ENCODE data around the gene TMEM132D.

TMEM132D gene

GRCh38 chr12:129136694-129137325, 767.0 kb downstream of the TMEM132D start:
- Histone ChIP-seq H3K9me3 (ENCODE audit: insufficient read depth, low read length) (no peaks in the 10 kb centered on the region), H2AFZ (ENCODE audit: low read depth, low read length, severe bottlenecking) (no peak overlapping the region), H3K9ac (ENCODE audit: low read length) (no peak overlapping the region), H3K4me2 (ENCODE audit: low read depth, low read length, poor library complexity, severe bottlenecking) (no peak overlapping the region), H3K79me2 (ENCODE audit: insufficient read depth, low read length) (no peaks in the 10 kb centered on the region), H3K4me3 (ENCODE audit: insufficient read depth, low read length, poor library complexity, severe bottlenecking) (no peak overlapping the region), H3K27me3 (ENCODE audit: low read length) (no peaks in the 10 kb centered on the region), H3K27ac (ENCODE audit: low read depth, low read length) (no peak overlapping the region), H4K20me1 (ENCODE audit: low read depth, low read length) (no peaks in the 10 kb centered on the region), H3K36me3 (ENCODE audit: low read length) (no peaks in the 10 kb centered on the region), H3K9me2 (replicated peaks; ENCODE audit: insufficient read depth, low read length) (no peaks in the 10 kb centered on the region), H3F3A (ENCODE audit: insufficient read depth) (no peaks in the 10 kb centered on the region)
- TF ChIP-seq EZH2phosphoT487 (conservative IDR thresholded peaks at IDR 0.05; ENCODE audit: low read length) = no peak
- no peak for TF ChIP-seq CTCF (IDR thresholded peaks at IDR 0.05; ENCODE audit: insufficient read depth, low read length, poor library complexity, severe bottlenecking)

DNA sequence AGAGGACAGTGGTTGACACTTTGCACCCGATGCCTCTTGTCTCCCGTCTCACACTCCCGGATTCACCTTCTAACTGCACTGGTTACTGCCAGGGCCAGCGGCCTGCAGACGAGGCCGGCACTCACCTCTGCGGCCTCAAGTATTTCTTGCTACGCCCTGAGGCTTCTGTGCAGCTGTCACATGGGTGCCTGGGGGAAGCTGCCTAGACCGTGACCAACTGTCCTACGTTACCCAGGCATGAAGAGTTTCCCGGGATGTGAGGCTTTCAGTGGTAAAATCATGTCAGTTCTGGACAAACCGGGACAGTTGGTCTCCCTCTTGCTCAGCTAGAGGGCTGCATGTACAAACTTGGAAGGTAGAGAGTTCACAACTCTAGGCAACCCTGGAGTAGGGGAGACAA, 776.1 kb downstream of the TMEM132D start:
- no peaks in the 10 kb centered on the region for H3K9me2 ChIP-seq (replicated peaks; ENCODE audit: insufficient read depth, low read length)
- H3K36me3 ChIP-seq (ENCODE audit: low read length) = no peaks in the 10 kb centered on the region
- H3F3A ChIP-seq (ENCODE audit: insufficient read depth) = no peaks in the 10 kb centered on the region
- no peak overlapping the region for H3K9ac ChIP-seq (ENCODE audit: low read length)
- no peaks in the 10 kb centered on the region for H3K79me2 ChIP-seq (ENCODE audit: insufficient read depth, low read length)
- TF ChIP-seq EZH2phosphoT487 (conservative IDR thresholded peaks at IDR 0.05; ENCODE audit: low read length) (no peak), CTCF (IDR thresholded peaks at IDR 0.05; ENCODE audit: insufficient read depth, low read length, poor library complexity, severe bottlenecking) (no peak)
- no peaks in the 10 kb centered on the region for H3K9me3 ChIP-seq (ENCODE audit: insufficient read depth, low read length)
- no peak overlapping the region for H2AFZ ChIP-seq (ENCODE audit: low read depth, low read length, severe bottlenecking)
- no peaks in the 10 kb centered on the region for H4K20me1 ChIP-seq (ENCODE audit: low read depth, low read length)
- H3K4me2 ChIP-seq (ENCODE audit: low read depth, low read length, poor library complexity, severe bottlenecking) = no peak overlapping the region
- no peak overlapping the region for H3K27ac ChIP-seq (ENCODE audit: low read depth, low read length)
- no peaks in the 10 kb centered on the region for H3K27me3 ChIP-seq (ENCODE audit: low read length)
- H3K4me3 ChIP-seq (ENCODE audit: insufficient read depth, low read length, poor library complexity, severe bottlenecking) = no peak overlapping the region

DNA sequence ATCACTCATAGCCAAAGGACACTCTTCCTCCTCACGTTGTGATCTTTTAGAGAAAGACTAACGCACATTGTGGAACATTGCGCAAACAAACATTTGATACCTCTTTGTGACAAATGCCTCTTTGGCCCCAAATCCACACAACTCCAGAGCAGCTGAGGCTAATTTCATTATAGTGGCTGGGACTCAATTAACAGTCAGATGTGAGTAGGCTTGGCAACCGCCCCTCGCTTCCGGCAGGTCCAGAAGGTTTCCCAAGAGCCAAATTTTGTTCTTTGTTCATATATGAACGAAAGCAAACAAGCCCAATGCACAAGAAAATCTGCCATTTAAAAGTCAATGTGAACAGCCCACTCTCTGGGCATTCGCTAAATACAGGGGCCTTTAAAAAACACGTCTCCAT, 776.6 kb downstream of the TMEM132D start:
- Histone ChIP-seq H3F3A (ENCODE audit: insufficient read depth) (no peaks in the 10 kb centered on the region), H3K36me3 (ENCODE audit: low read length) (no peaks in the 10 kb centered on the region), H3K9me3 (ENCODE audit: insufficient read depth, low read length) (no peaks in the 10 kb centered on the region), H3K27me3 (ENCODE audit: low read length) (no peaks in the 10 kb centered on the region), H3K79me2 (ENCODE audit: insufficient read depth, low read length) (no peaks in the 10 kb centered on the region), H3K4me2 (ENCODE audit: low read depth, low read length, poor library complexity, severe bottlenecking) (no peak overlapping the region), H4K20me1 (ENCODE audit: low read depth, low read length) (no peaks in the 10 kb centered on the region), H3K27ac (ENCODE audit: low read depth, low read length) (no peak overlapping the region), H3K9me2 (replicated peaks; ENCODE audit: insufficient read depth, low read length) (no peaks in the 10 kb centered on the region), H3K4me3 (ENCODE audit: insufficient read depth, low read length, poor library complexity, severe bottlenecking) (no peak overlapping the region), H2AFZ (ENCODE audit: low read depth, low read length, severe bottlenecking) (no peak overlapping the region), H3K9ac (ENCODE audit: low read length) (no peak overlapping the region)
- TF ChIP-seq CTCF (IDR thresholded peaks at IDR 0.05; ENCODE audit: insufficient read depth, low read length, poor library complexity, severe bottlenecking) = no peak
- no peak for TF ChIP-seq EZH2phosphoT487 (conservative IDR thresholded peaks at IDR 0.05; ENCODE audit: low read length)

All from SU-DHL-6 (cell line).